Karpas-422 (cell line): ENCODE results near the gene CCL3. TPM values are rescaled to one million over a fixed set of nuclear protein-coding genes. Genes with fewer than 3 reads are reported as not detected.

Source experiments
- DNase-seq: peaks from one replicate; pipeline ENCODE4 v3.0.0-alpha.2; 2015
- H2AFZ ChIP-seq: fragments of 200-600 bp; sonication (generic); 2 replicates; pipeline ENCODE4 v1.6.1; 2014; ENCODE audit warnings: antibody characterized with exemption, low read length, mixed read lengths
- H3K27ac ChIP-seq: fragments of 200-600 bp; sonication (generic); 2 replicates; pipeline ENCODE4 v1.5.1; 2014; ENCODE audit warnings: mild to moderate bottlenecking, low read length, moderate library complexity
- H3K27me3 ChIP-seq: fragments of 200-600 bp; sonication (generic); 2 replicates; pipeline ENCODE4 v1.6.1; 2014; ENCODE audit warnings: low read length, mixed read lengths
- H3K36me3 ChIP-seq: fragments of 200-600 bp; sonication (generic); 2 replicates; pipeline ENCODE4 v1.6.1; 2014; ENCODE audit warnings: low read length, mixed read lengths; ENCODE audit not compliant: insufficient read depth
- H3K4me1 ChIP-seq: fragments of 200-600 bp; sonication (generic); 2 replicates; pipeline ENCODE4 v1.6.1; 2014; ENCODE audit warnings: mild to moderate bottlenecking, low read length, mixed read lengths
- H3K4me2 ChIP-seq: fragments of 200-600 bp; sonication (generic); 2 replicates; pipeline ENCODE4 v1.6.1; 2014; ENCODE audit warnings: low read length, low read depth, mild to moderate bottlenecking; ENCODE audit not compliant: poor library complexity, severe bottlenecking
- H3K4me3 ChIP-seq: fragments of 200-600 bp; sonication (generic); 2 replicates; pipeline ENCODE4 v1.5.1; 2014; ENCODE audit warnings: mild to moderate bottlenecking, antibody characterized with exemption, low read length, mixed read lengths
- H3K79me2 ChIP-seq: fragments of 200-600 bp; sonication (generic); 2 replicates; pipeline ENCODE4 v1.6.1; 2014; ENCODE audit warnings: mild to moderate bottlenecking, low read length, mixed read lengths
- H3K9ac ChIP-seq: fragments of 200-600 bp; sonication (generic); 2 replicates; pipeline ENCODE4 v1.6.0; 2014; ENCODE audit warnings: low read length
- H3K9me2 ChIP-seq: fragments of 200-600 bp; sonication (generic), shearing (Covaris generic); replicated peaks from 2 replicates; pipeline ENCODE4 v1.6.0; 2014; ENCODE audit warnings: mild to moderate bottlenecking, low read length, moderate library complexity; ENCODE audit not compliant: insufficient read depth
- H3K9me3 ChIP-seq: fragments of 300-700, 200-600 bp; sonication (generic); 2 replicates; pipeline ENCODE4 v1.6.1; 2014; ENCODE audit warnings: low read length, mixed read lengths
- H4K20me1 ChIP-seq: fragments of 200-600 bp; sonication (generic); 2 replicates; pipeline ENCODE4 v1.6.1; 2014; ENCODE audit warnings: mild to moderate bottlenecking, antibody characterized with exemption, low read length, low read depth; ENCODE audit not compliant: insufficient read depth
- total RNA-seq: library from RNA; depleted of rRNA; stranded (reverse); fragments of >200 nt; shearing (Covaris generic); gene quantifications from 2 replicates; pipeline ENCODE4 v1.2.3, GENCODE V29; 2014; ENCODE audit warnings: low replicate concordance

Gene CCL3
- total RNA-seq, 1 experiment from 2014 or later, result not detected

DNA sequence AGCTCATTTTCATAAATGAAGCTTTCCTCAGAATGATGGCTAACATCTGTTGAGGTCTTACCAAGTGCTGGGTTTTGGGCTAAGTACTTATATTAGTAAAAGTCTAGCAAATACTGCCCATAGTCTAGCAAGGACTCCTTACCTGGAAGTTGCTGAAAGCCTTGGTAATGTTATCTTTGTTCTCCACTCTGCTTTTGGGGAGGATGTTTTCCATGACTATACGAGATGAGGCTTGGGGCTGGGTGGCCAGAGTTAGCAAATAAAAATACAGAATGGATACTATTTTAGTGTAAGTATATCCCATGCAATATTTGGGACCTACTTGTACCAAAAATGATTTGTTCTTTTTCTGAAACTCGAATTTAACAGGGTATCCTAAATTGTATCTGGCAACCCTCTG is 18.2 kb downstream of the CCL3 start:
- no peak for DNase-seq
- Histone ChIP-seq H3K9me3 (no peaks in the 10 kb centered on the region), H3K27me3 (no peaks in the 10 kb centered on the region), H3K27ac (no peak overlapping the region), H3K4me2 (no peak overlapping the region), H2AFZ (no peak overlapping the region), H4K20me1 (no peaks in the 10 kb centered on the region), H3K36me3 (no peaks in the 10 kb centered on the region), H3K79me2 (no peaks in the 10 kb centered on the region), H3K9me2 (no peaks in the 10 kb centered on the region), H3K4me3 (no peak overlapping the region), H3K4me1 (peaks cover 11% of the 10 kb centered on the region), H3K9ac (no peak overlapping the region)

- no peak for DNase-seq
- no peak overlapping the region for H3K27ac ChIP-seq
- no peaks in the 10 kb centered on the region for H3K9me2 ChIP-seq
- H3K79me2 ChIP-seq, result no peaks in the 10 kb centered on the region
- H4K20me1 ChIP-seq, result no peaks in the 10 kb centered on the region
- no peaks in the 10 kb centered on the region for H3K27me3 ChIP-seq
- peaks cover 9% of the 10 kb centered on the region for H3K4me1 ChIP-seq
- H3K36me3 ChIP-seq, result no peaks in the 10 kb centered on the region
- H3K9ac ChIP-seq, result no peak overlapping the region
- no peak overlapping the region for H2AFZ ChIP-seq
- H3K9me3 ChIP-seq, result no peaks in the 10 kb centered on the region
- no peak overlapping the region for H3K4me2 ChIP-seq
- no peak overlapping the region for H3K4me3 ChIP-seq
Observed at GRCh38 chr17:36070427-36070826, 19.5 kb downstream of the CCL3 start.

GRCh38 chr17:36069136-36069535 is 20.8 kb downstream of the CCL3 start:
- Histone ChIP-seq H4K20me1 (no peaks in the 10 kb centered on the region), H3K4me1 (peaks cover 9% of the 10 kb centered on the region), H3K79me2 (no peaks in the 10 kb centered on the region), H3K9me2 (no peaks in the 10 kb centered on the region), H3K36me3 (no peaks in the 10 kb centered on the region), H3K4me3 (no peak overlapping the region), H3K9ac (no peak overlapping the region), H3K27me3 (0 out of 2 replicates have a peak, but pooled peaks cover 2% of the 10 kb centered on the region), H3K27ac (no peak overlapping the region), H2AFZ (no peak overlapping the region), H3K9me3 (no peaks in the 10 kb centered on the region), H3K4me2 (no peak overlapping the region)
- DNase-seq, result no peak

- Histone ChIP-seq H3K27me3 (0 out of 2 replicates have a peak, but pooled peaks cover 2% of the 10 kb centered on the region), H3K79me2 (no peaks in the 10 kb centered on the region), H4K20me1 (no peaks in the 10 kb centered on the region), H3K4me2 (no peak overlapping the region), H3K9me3 (no peaks in the 10 kb centered on the region), H3K36me3 (no peaks in the 10 kb centered on the region), H3K4me1 (peaks cover 9% of the 10 kb centered on the region), H3K4me3 (no peak overlapping the region), H3K9me2 (no peaks in the 10 kb centered on the region), H3K9ac (no peak overlapping the region), H2AFZ (no peak overlapping the region), H3K27ac (no peak overlapping the region)
- DNase-seq, result no peak
Observed at GRCh38 chr17:36068524-36068923, 21.4 kb downstream of the CCL3 start.

DNA sequence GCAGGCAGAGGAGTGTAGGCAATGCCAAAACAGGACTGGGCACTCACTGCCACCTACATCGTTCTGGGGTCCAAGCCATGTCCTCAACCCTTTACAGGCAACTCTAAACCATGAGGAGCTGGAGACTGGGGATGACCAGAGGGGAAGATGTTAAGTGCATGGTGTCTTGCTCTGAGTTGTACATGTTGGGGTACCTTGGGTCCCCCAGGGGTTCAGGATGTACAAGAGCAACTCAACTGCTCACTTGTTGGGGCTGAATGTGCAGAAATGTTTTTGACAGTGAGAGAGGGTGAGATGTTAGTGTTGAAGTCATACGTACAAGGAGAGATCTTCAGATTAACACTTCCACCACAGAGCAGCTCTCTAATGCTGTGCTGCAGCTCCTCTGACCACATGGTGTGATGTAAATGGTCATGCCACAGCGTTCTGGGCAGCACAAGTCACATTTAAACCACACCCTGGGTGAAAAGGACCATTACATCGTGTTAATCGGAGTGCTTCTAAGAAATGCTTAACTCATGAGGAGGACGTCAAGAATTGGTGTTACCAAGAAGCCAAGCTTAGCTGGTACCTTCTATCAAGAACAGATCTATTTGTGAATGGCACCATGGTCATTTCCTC is 23.5 kb downstream of the CCL3 start:
- DNase-seq, result no peak
- no peak overlapping the region for H3K4me3 ChIP-seq
- no peaks in the 10 kb centered on the region for H4K20me1 ChIP-seq
- no peak overlapping the region for H3K27ac ChIP-seq
- no peak overlapping the region for H3K9ac ChIP-seq
- H2AFZ ChIP-seq, result no peak overlapping the region
- H3K79me2 ChIP-seq, result no peaks in the 10 kb centered on the region
- H3K36me3 ChIP-seq, result no peaks in the 10 kb centered on the region
- H3K4me1 ChIP-seq, result no peaks in the 10 kb centered on the region
- no peaks in the 10 kb centered on the region for H3K9me2 ChIP-seq
- peaks cover 2% of the 10 kb centered on the region; the same call in 1 of the 2 replicates for H3K27me3 ChIP-seq
- H3K9me3 ChIP-seq, result no peaks in the 10 kb centered on the region
- no peak overlapping the region for H3K4me2 ChIP-seq

GRCh38 chr17:36063786-36064541 is 26.0 kb downstream of the CCL3 start, which contains the start of gene CCL18:
Gene CCL18, plus strand, starts transcription at chr17:36064272. Its CDS starts 71 bp downstream, at chr17:36064343.
- H3K4me1 ChIP-seq, result no peaks in the 10 kb centered on the region
- H3K4me2 ChIP-seq, result no peak within 1 kb of the TSS
- no peaks in the 10 kb centered on the region for H3K36me3 ChIP-seq
- H3K4me3 ChIP-seq, result no peak within 1 kb of the TSS
- DNase-seq, result no peak
- no peak within 1 kb of the TSS for H3K9ac ChIP-seq
- H2AFZ ChIP-seq, result no peak within 1 kb of the TSS
- H3K9me2 ChIP-seq, result no peaks in the 10 kb centered on the region
- H3K27me3 ChIP-seq, result peaks cover 2% of the 10 kb centered on the region; the same call in 1 of the 2 replicates
- H4K20me1 ChIP-seq, result no peaks in the 10 kb centered on the region
- no peaks in the 10 kb centered on the region for H3K9me3 ChIP-seq
- H3K27ac ChIP-seq, result no peak within 1 kb of the TSS
- H3K79me2 ChIP-seq, result no peaks in the 10 kb centered on the region

- Histone ChIP-seq H3K9me2 (no peaks in the 10 kb centered on the region), H3K9ac (no peak overlapping the region), H3K79me2 (no peaks in the 10 kb centered on the region), H4K20me1 (no peaks in the 10 kb centered on the region), H3K9me3 (no peaks in the 10 kb centered on the region), H3K27me3 (peaks cover 2% of the 10 kb centered on the region; the same call in 1 of the 2 replicates), H3K4me1 (no peaks in the 10 kb centered on the region), H2AFZ (no peak overlapping the region), H3K36me3 (no peaks in the 10 kb centered on the region), H3K4me2 (no peak overlapping the region), H3K27ac (no peak overlapping the region), H3K4me3 (no peak overlapping the region)
- DNase-seq, result no peak
Observed at GRCh38 chr17:36060816-36061215, 29.1 kb downstream of the CCL3 start.

GRCh38 chr17:36059406-36059805 is 30.5 kb downstream of the CCL3 start:
- no peaks in the 10 kb centered on the region for H3K9me3 ChIP-seq

More at GRCh38 chr17:36059406-36059805, 30.5 kb downstream of the CCL3 start:
- Histone ChIP-seq H3K4me2 (no peak overlapping the region), H3K9ac (no peak overlapping the region), H4K20me1 (no peaks in the 10 kb centered on the region), H3K27ac (no peak overlapping the region), H2AFZ (no peak overlapping the region), H3K79me2 (no peaks in the 10 kb centered on the region), H3K4me3 (no peak overlapping the region), H3K36me3 (no peaks in the 10 kb centered on the region), H3K4me1 (no peaks in the 10 kb centered on the region), H3K27me3 (peaks cover 2% of the 10 kb centered on the region; the same call in 1 of the 2 replicates), H3K9me2 (no peaks in the 10 kb centered on the region)
- DNase-seq, result no peak
